B cell (primary cell): ENCODE results near the gene PCDH9. TPM values are rescaled to one million over a fixed set of nuclear protein-coding genes. Genes with fewer than 3 reads are reported as not detected.

Experiments used
- ATAC-seq: fragments of 200-7000 bp; cut with Tn5 transposase; one replicate; pipeline ENCODE4 v1.10.0; 2021; ENCODE audit warnings: low read depth, mild to moderate bottlenecking, moderate number of reproducible peaks, moderate library complexity
- CTCF ChIA-PET: fragments of 350-600 bp; sonication (Branson Sonifier 250); formaldehyde crosslinking; loops from one replicate; lab custom pipeline; 2021; ENCODE audit warnings: antibody characterized with exemption, inconsistent platforms; lab: Charles Lee
- POLR2A ChIA-PET: fragments of 350-600 bp; sonication (Branson Sonifier 250); formaldehyde crosslinking; loops from one replicate; lab custom pipeline; 2021; ENCODE audit warnings: antibody characterized with exemption; lab: Charles Lee
- DNase-seq: peaks from one replicate; pipeline ENCODE4 v3.0.0; 2013
- H2AFZ ChIP-seq: 2 replicates; pipeline ENCODE4 v1.6.1; 2012; ENCODE audit warnings: mild to moderate bottlenecking, low read depth, low read length; ENCODE audit not compliant: insufficient read depth, poor library complexity, severe bottlenecking
- H3K27ac ChIP-seq, 2 donors: 1 replicate in 1 of 2; 2 replicates in 1 of 2; pipeline ENCODE4 v1.5.1; 2012 to 2013; ENCODE audit warnings: low read length in 2 of 2, mild to moderate bottlenecking in 2 of 2, moderate library complexity in 1 of 2
- H3K27me3 ChIP-seq, 4 experiments: fragments of 200-600 bp in 1 of 4; sonication (generic) in 1 of 4; replicated peaks in 1 of 4; 1 replicate in 2 of 4; 2 replicates in 2 of 4; pipeline versions ENCODE4 v1.6.1 to v1.7.0; 2013 to 2016; ENCODE audit warnings: low read length in 3 of 4, mild to moderate bottlenecking in 2 of 4, mixed read lengths in 1 of 4, moderate library complexity in 1 of 4; ENCODE audit not compliant: insufficient read depth in 4 of 4, control insufficient read depth in 3 of 4; ENCODE audit errors: control extremely low read depth in 1 of 4
- H3K36me3 ChIP-seq, 2 experiments: replicated peaks in 1 of 2; 1 replicate in 1 of 2; 2 replicates in 1 of 2; pipeline versions ENCODE4 v1.6.1 to v1.7.1; 2013; ENCODE audit warnings: low read length in 1 of 2; ENCODE audit not compliant: insufficient read depth in 2 of 2, control insufficient read depth in 1 of 2; ENCODE audit errors: control extremely low read depth in 1 of 2, extremely low read depth in 1 of 2
- H3K4me1 ChIP-seq, 2 donors: fragments of 200-600 bp in 1 of 2; sonication (generic) in 1 of 2; 1 replicate in 1 of 2; 2 replicates in 1 of 2; pipeline versions ENCODE4 v1.5.1 to v1.6.1; 2013 to 2017; ENCODE audit warnings: low read length in 2 of 2; ENCODE audit not compliant: control insufficient read depth in 2 of 2, insufficient read depth in 2 of 2
- H3K4me2 ChIP-seq: replicated peaks from 2 replicates; pipeline ENCODE3; 2012; ENCODE audit warnings: mild to moderate bottlenecking, low read depth, low read length; ENCODE audit not compliant: poor library complexity, severe bottlenecking
- H3K4me3 ChIP-seq, 5 experiments: fragments of 200-600 bp in 1 of 5; sonication (generic) in 1 of 5; 1 replicate in 3 of 5; 2 replicates in 2 of 5; pipeline versions ENCODE4 v1.5.1 to v1.7.0; 2011 to 2016; ENCODE audit warnings: low read length in 4 of 5, mild to moderate bottlenecking in 4 of 5, low read depth in 2 of 5, control low read depth in 1 of 5, moderate library complexity in 1 of 5; ENCODE audit not compliant: insufficient read depth in 1 of 5; ENCODE audit errors: control extremely low read depth in 1 of 5, extremely low read depth in 1 of 5
- H3K79me2 ChIP-seq: fragments of 200-600 bp; sonication (generic); one replicate; pipeline ENCODE4 v1.6.0; 2016; ENCODE audit warnings: low read length; ENCODE audit not compliant: control insufficient read depth, insufficient read depth
- H3K9ac ChIP-seq: fragments of 200-600 bp; sonication (generic); 2 replicates; pipeline ENCODE4 v1.6.1; 2017; ENCODE audit warnings: mild to moderate bottlenecking, low read length, moderate library complexity
- H3K9me3 ChIP-seq, 3 donors: one replicate each; pipeline versions ENCODE4 v1.6.1 to v1.7.1; 2013; ENCODE audit warnings: low read length in 2 of 3; ENCODE audit not compliant: control insufficient read depth in 2 of 3, insufficient read depth in 1 of 3; ENCODE audit errors: control extremely low read depth in 1 of 3
- H4K20me1 ChIP-seq: 2 replicates; pipeline ENCODE4 v1.6.0; 2012; ENCODE audit warnings: mild to moderate bottlenecking, low read length; ENCODE audit not compliant: insufficient read depth, control insufficient read depth, poor library complexity, severe bottlenecking
- H3K27ac Mint-ChIP-seq: one replicate; pipeline ENCODE4 v1.8.0; 2021; ENCODE audit warnings: mixed read lengths
- H3K27me3 Mint-ChIP-seq: one replicate; pipeline ENCODE4 v1.8.0; 2021; ENCODE audit warnings: mixed read lengths
- H3K4me1 Mint-ChIP-seq: one replicate; pipeline ENCODE4 v1.8.0; 2021; ENCODE audit warnings: mixed read lengths
- H3K4me3 Mint-ChIP-seq: one replicate; pipeline ENCODE4 v1.8.0; 2021; ENCODE audit warnings: mixed read lengths
- H3K9me3 Mint-ChIP-seq: one replicate; pipeline ENCODE4 v1.8.0; 2022; ENCODE audit warnings: mixed read lengths; ENCODE audit not compliant: insufficient read depth
- EZH2 ChIP-seq: IDR thresholded peaks from 2 replicates; pipeline ENCODE4 v1.6.1; 2012; ENCODE audit warnings: borderline replicate concordance, low read depth, mild to moderate bottlenecking, moderate library complexity, low read length; ENCODE audit not compliant: insufficient read depth, poor library complexity, severe bottlenecking
- WGBS: methylation state at CpG from one replicate; pipeline ENCODE4 v1.1.5; 2013; ENCODE audit warnings: missing lambda C conversion rate; ENCODE audit not compliant: insufficient coverage; 5-methylcytosine and 5-hydroxymethylcytosine counted together
- intact Hi-C: fragments of 100-400 bp; cut with micrococcal nuclease; formaldehyde crosslinking; loops from one replicate; pipeline ENCODE4 v1.10.0; 2022
- polyA plus RNA-seq: library from polyadenylated mRNA; depleted of rRNA; stranded (reverse); fragments of >200 nt; gene quantifications from 2 replicates; pipeline ENCODE4 v1.2.3, GENCODE V29; 2012
- total RNA-seq, 2 donors: library from RNA; stranded (reverse); fragments of 120-200 nt in 1 of 2; gene quantifications; 1 replicate in 1 of 2; 2 replicates in 1 of 2; pipeline versions ENCODE4 v1.2.3 to v1.2.4, GENCODE V29; 2013 to 2022
- TF ChIP-seq, protein P1 (sequence below): fragments of 200-600 bp; IDR thresholded peaks from one replicate; pipeline ENCODE4 v1.8.0; 2022; ENCODE audit warnings: antibody characterized with exemption, mild to moderate bottlenecking

The PCDH9 gene
- total and polyA plus RNA-seq, 2 donors (not counting 1 experiment from before 2014, with no cell fraction given), result 13.1 to 21.8 TPM

DNA sequence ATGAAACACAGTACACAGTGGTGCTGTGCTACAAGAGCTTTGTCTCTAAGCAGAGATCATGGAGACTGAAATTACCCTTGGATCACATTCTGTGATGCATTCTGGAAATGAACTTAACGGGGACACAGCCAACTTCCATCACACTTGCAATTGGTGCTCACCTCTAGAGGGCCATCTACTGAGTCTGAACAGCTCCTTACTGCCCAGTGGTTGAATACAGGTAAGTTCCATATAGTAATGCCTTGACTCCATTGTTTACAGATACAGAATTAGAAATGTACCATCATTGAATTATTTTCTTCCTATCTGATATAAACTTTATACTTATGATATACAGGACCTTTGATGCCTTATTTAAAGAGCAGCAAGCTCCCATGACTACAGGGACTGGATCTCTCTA is 686.4 kb downstream of the PCDH9 start:
- Histone ChIP-seq H3K4me3 (no peak overlapping the region), H3K9me3 (no peaks in the 10 kb centered on the region), H2AFZ (no peak overlapping the region), H3K4me2 (no peak overlapping the region), H3K27me3 (no peaks in the 10 kb centered on the region), H3K9ac (no peak overlapping the region), H3K4me1 (no peaks in the 10 kb centered on the region), H3K36me3 (no peaks in the 10 kb centered on the region), H4K20me1 (no peaks in the 10 kb centered on the region), H3K27ac (no peak overlapping the region), H3K79me2 (no peaks in the 10 kb centered on the region)
- WGBS, result 80% methylated on average over 1 of the region's 1 CpG
- no peaks in the 10 kb centered on the region for H3K9me3 Mint-ChIP-seq
- intact Hi-C loops, result no loop called here
- POLR2A ChIA-PET, result no interaction called here
- no peak for ATAC-seq
- DNase-seq, result no peak
- no peaks in the 10 kb centered on the region for H3K4me1 Mint-ChIP-seq
- H3K4me3 Mint-ChIP-seq, result no peak overlapping the region
- H3K27ac Mint-ChIP-seq, result no peak overlapping the region
- no peaks in the 10 kb centered on the region for H3K27me3 Mint-ChIP-seq
- TF ChIP-seq, protein P1, sequence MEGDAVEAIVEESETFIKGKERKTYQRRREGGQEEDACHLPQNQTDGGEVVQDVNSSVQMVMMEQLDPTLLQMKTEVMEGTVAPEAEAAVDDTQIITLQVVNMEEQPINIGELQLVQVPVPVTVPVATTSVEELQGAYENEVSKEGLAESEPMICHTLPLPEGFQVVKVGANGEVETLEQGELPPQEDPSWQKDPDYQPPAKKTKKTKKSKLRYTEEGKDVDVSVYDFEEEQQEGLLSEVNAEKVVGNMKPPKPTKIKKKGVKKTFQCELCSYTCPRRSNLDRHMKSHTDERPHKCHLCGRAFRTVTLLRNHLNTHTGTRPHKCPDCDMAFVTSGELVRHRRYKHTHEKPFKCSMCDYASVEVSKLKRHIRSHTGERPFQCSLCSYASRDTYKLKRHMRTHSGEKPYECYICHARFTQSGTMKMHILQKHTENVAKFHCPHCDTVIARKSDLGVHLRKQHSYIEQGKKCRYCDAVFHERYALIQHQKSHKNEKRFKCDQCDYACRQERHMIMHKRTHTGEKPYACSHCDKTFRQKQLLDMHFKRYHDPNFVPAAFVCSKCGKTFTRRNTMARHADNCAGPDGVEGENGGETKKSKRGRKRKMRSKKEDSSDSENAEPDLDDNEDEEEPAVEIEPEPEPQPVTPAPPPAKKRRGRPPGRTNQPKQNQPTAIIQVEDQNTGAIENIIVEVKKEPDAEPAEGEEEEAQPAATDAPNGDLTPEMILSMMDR, result no peak
- no peak for TF ChIP-seq EZH2
- CTCF ChIA-PET, result interaction anchor here (0.6 kb wide), 1 partner anchor 454 kb away, joined by 3 read pairs; no protein-coding TSS in a partner anchor

DNA sequence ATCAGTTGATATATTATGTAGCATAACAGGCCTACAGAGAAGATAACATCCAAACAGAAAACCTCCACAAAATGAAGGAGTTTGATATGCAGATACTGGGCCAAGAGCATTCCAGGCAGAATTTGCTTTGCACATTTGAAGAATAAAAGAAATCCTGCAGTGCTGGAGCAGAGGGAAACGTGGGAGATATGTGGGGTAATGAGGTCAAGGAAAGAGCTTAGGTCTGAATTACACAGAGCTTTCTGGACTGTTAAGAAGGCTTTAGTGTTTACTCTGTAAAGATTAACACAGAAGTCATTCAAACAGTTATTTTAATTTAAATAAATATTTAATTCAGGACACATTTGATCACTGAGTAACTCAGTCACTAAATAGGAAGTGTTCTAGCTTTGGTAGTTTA is 692.7 kb downstream of the PCDH9 start:
- Mint-ChIP-seq H3K27me3 (no peaks in the 10 kb centered on the region), H3K4me1 (no peaks in the 10 kb centered on the region), H3K27ac (no peak overlapping the region), H3K4me3 (no peak overlapping the region), H3K9me3 (no peaks in the 10 kb centered on the region)
- no peaks in the 10 kb centered on the region for H3K4me1 ChIP-seq
- H3K27me3 ChIP-seq, result no peaks in the 10 kb centered on the region
- H3K36me3 ChIP-seq, result no peaks in the 10 kb centered on the region
- H3K4me3 ChIP-seq, result no peak overlapping the region
- no peak overlapping the region for H2AFZ ChIP-seq
- H3K9me3 ChIP-seq, result no peaks in the 10 kb centered on the region
- H3K4me2 ChIP-seq, result no peak overlapping the region
- TF ChIP-seq, protein P1, result no peak
- no peak for ATAC-seq
- no peak overlapping the region for H3K9ac ChIP-seq
- no peaks in the 10 kb centered on the region for H3K79me2 ChIP-seq
- ChIA-PET CTCF (no interaction called here), POLR2A (no interaction called here)
- intact Hi-C loops, result no loop called here
- no peak for DNase-seq
- WGBS, result no CpG with 5 or more reads among the region's 1 CpG
- no peak overlapping the region for H3K27ac ChIP-seq
- H4K20me1 ChIP-seq, result no peaks in the 10 kb centered on the region
